Gastroesophageal sphincter (tissue), 3 donors: ENCODE data around the gene PTHLH.

Source experiments
- EP300 ChIP-seq: sonication (generic); formaldehyde crosslinking; IDR thresholded peaks from one replicate; pipeline ENCODE4 v1.6.1; 2017; ENCODE audit warnings: antibody characterized with exemption, mild to moderate bottlenecking
- POLR2A ChIP-seq, 2 donors: fragments of 450-650 bp; IDR thresholded peaks; one replicate each; pipeline ENCODE4 v1.6.1; 2017; ENCODE audit warnings: antibody characterized with exemption in 2 of 2, mild to moderate bottlenecking in 2 of 2, moderate library complexity in 1 of 2
- TF ChIP-seq, protein P1 (sequence below), 4 experiments: fragments of 200-600 bp in 2 of 4; fragments of 450-650 bp in 2 of 4; sonication (generic) in 1 of 4; IDR thresholded peaks; one replicate each; pipeline ENCODE4 v1.5.1; 2017 to 2019; ENCODE audit warnings: antibody characterized with exemption in 4 of 4, mild to moderate bottlenecking in 2 of 4, moderate library complexity in 2 of 4

DNA sequence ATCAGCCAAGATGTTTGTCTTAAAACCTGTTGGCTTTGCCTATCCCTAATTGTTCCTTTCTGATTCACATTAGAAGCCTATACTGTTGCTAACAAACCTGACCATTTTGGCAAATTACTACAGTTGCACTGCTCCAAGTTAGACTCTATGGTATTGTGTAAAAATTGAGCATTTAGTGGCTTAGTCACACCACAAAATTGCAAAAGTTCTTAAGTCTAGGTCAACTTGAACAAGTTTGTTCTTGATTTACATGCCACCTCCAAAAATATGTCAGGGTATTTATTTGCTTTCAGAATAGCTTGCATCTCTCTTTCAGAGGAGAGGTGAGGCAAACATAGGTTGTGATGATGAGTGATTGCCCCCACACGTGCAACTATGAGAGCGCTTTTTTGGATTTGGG lies 27.0 kb upstream of the PTHLH start:
- no peak for TF ChIP-seq POLR2A (IDR thresholded peaks at IDR 0.05)
- TF ChIP-seq, protein P1, sequence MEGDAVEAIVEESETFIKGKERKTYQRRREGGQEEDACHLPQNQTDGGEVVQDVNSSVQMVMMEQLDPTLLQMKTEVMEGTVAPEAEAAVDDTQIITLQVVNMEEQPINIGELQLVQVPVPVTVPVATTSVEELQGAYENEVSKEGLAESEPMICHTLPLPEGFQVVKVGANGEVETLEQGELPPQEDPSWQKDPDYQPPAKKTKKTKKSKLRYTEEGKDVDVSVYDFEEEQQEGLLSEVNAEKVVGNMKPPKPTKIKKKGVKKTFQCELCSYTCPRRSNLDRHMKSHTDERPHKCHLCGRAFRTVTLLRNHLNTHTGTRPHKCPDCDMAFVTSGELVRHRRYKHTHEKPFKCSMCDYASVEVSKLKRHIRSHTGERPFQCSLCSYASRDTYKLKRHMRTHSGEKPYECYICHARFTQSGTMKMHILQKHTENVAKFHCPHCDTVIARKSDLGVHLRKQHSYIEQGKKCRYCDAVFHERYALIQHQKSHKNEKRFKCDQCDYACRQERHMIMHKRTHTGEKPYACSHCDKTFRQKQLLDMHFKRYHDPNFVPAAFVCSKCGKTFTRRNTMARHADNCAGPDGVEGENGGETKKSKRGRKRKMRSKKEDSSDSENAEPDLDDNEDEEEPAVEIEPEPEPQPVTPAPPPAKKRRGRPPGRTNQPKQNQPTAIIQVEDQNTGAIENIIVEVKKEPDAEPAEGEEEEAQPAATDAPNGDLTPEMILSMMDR (IDR thresholded peaks at IDR 0.05): no peak
- no peak for TF ChIP-seq EP300
